Measurements from ENCODE around the gene CDC45.

CDC45 gene

DNA sequence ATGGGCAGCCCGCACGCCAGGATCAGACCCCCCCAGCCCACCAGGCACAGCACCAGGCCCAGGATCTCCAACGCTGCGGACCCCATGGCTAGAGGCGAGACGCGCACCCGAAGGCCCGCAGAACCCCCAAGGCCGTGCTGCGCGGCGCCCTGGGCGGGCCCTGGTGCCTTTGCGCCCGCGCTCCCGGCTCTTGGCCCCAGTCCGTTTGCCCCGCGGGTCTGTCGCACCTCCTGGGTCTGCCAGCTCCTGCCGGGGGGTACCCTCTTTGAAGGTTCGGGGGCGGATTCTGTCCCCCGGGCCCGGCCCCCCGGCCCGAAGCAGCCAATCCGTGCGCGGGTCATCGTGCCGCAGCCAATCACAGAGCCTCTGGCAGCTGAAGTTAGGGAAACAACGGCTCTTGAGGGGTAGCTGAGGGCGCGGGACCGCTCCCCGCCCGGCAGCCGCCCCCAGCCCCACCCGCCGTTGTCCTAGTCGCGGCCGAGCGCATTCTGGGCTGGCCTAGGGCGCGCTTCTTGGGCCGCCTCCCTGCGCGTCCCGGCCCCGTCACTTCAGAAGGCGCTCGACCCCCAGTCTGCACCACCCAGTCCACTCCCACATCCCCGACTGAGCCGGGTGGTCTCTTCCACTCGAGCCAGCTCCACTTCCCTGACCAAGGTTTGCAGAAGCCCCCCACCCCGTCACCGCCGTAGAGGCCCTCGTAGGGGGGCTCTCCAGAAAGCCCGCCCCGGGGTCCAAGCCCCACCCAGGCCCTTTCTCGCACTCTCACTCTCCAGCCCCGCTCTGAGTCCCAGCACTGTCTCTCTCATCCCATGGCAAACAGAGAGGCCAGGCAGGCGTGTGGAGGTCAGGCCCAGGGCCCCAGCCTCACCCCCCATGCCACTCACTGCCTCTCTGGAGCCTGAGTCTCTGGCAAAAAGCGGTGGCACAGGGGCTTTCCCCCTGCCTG, 44.7 kb downstream of the CDC45 start, which contains the start of gene CLDN5:
Gene CLDN5 (minus strand): TSS at position 241 of the 946 bp plus-strand sequence. CDS start 155 bp downstream, at position 86.
- Histone ChIP-seq H3K36me3 (ENCODE audit: control insufficient read depth in 2 of 2, insufficient read depth in 1 of 2, low read length in 2 of 2) (peaks cover 0 to 25% of the 10 kb centered on the region in 2 experiments; a peak in 1 of 3 replicates), H3K4me1 (ENCODE audit: control insufficient read depth, insufficient read depth, low read length) (no peaks in the 10 kb centered on the region), H3K9me3 (ENCODE audit: control insufficient read depth, insufficient read depth, low read depth, low read length) (no peaks in the 10 kb centered on the region), H3K4me3 (ENCODE audit: low read depth, low read length) (no peak within 1 kb of the TSS), H3K27ac (ENCODE audit: extremely low read depth, low read depth, low read length) (no peak within 1 kb of the TSS)
- ChIA-PET CTCF (interaction anchor here (0.6 to 1.1 kb wide), 2 partner anchors 105 to 446 kb away, joined by 3 to 4 read pairs; no protein-coding TSS in a partner anchor), POLR2A (no interaction called here)
- TF ChIP-seq ZNF133 (tag by site-specific recombination; IDR thresholded peaks at IDR 0.05) (no peak), OSR2 (tag by site-specific recombination; IDR thresholded peaks at IDR 0.05) (no peak)
- TF ChIP-seq, protein P1, sequence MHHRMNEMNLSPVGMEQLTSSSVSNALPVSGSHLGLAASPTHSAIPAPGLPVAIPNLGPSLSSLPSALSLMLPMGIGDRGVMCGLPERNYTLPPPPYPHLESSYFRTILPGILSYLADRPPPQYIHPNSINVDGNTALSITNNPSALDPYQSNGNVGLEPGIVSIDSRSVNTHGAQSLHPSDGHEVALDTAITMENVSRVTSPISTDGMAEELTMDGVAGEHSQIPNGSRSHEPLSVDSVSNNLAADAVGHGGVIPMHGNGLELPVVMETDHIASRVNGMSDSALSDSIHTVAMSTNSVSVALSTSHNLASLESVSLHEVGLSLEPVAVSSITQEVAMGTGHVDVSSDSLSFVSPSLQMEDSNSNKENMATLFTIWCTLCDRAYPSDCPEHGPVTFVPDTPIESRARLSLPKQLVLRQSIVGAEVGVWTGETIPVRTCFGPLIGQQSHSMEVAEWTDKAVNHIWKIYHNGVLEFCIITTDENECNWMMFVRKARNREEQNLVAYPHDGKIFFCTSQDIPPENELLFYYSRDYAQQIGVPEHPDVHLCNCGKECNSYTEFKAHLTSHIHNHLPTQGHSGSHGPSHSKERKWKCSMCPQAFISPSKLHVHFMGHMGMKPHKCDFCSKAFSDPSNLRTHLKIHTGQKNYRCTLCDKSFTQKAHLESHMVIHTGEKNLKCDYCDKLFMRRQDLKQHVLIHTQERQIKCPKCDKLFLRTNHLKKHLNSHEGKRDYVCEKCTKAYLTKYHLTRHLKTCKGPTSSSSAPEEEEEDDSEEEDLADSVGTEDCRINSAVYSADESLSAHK (tag by site-specific recombination; IDR thresholded peaks at IDR 0.05) = no peak
- TF ChIP-seq, protein P2, sequence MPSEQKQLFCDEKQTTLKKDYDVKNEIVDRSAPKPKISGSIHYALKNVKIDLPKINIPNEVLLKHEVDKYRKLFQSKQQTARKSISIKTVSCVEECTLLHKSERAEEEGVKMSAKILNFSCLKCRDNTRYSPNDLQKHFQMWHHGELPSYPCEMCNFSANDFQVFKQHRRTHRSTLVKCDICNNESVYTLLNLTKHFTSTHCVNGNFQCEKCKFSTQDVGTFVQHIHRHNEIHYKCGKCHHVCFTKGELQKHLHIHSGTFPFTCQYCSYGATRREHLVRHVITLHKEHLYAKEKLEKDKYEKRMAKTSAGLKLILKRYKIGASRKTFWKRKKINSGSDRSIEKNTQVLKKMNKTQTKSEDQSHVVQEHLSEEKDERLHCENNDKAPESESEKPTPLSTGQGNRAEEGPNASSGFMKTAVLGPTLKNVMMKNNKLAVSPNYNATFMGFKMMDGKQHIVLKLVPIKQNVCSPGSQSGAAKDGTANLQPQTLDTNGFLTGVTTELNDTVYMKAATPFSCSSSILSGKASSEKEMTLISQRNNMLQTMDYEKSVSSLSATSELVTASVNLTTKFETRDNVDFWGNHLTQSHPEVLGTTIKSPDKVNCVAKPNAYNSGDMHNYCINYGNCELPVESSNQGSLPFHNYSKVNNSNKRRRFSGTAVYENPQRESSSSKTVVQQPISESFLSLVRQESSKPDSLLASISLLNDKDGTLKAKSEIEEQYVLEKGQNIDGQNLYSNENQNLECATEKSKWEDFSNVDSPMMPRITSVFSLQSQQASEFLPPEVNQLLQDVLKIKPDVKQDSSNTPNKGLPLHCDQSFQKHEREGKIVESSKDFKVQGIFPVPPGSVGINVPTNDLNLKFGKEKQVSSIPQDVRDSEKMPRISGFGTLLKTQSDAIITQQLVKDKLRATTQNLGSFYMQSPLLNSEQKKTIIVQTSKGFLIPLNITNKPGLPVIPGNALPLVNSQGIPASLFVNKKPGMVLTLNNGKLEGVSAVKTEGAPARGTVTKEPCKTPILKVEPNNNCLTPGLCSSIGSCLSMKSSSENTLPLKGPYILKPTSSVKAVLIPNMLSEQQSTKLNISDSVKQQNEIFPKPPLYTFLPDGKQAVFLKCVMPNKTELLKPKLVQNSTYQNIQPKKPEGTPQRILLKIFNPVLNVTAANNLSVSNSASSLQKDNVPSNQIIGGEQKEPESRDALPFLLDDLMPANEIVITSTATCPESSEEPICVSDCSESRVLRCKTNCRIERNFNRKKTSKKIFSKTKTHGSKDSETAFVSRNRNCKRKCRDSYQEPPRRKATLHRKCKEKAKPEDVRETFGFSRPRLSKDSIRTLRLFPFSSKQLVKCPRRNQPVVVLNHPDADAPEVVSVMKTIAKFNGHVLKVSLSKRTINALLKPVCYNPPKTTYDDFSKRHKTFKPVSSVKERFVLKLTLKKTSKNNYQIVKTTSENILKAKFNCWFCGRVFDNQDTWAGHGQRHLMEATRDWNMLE (tag by site-specific recombination; conservative IDR thresholded peaks at IDR 0.05; ENCODE audit: low read depth) = no peak
- TF ChIP-seq, protein P3, sequence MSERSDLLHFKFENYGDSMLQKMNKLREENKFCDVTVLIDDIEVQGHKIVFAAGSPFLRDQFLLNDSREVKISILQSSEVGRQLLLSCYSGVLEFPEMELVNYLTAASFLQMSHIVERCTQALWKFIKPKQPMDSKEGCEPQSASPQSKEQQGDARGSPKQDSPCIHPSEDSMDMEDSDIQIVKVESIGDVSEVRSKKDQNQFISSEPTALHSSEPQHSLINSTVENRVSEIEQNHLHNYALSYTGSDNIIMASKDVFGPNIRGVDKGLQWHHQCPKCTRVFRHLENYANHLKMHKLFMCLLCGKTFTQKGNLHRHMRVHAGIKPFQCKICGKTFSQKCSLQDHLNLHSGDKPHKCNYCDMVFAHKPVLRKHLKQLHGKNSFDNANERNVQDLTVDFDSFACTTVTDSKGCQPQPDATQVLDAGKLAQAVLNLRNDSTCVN (tag by site-specific recombination; optimal IDR thresholded peaks at IDR 0.05) = no peak

DNA sequence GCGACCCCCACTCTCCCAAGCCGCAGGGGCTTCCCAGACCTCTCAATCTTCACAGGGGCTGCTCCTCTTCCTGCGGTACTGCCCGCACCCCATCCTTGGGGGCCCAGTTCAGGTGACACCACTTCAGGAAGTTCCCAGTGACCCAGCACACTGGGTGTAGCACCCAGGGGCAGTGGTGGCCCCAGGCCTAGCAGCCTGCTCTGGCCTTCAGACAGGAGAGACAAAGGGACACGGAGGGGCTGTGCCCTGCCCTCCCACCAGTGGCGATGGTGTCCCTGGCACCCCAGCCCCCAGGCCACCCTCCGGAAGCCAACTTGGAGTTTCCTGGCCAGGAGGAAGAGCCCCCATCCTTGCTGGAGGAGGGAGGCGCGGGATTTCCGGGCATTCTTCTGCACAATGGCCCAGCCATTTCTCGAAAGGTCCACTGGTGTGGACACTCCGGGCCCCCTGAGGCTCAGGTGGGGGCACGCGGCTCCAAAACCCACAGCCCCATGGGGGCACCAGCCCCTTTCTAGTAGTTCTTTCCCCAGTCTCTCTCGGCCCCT, 45.5 kb downstream of the CDC45 start:
- Histone ChIP-seq H3K27ac (ENCODE audit: extremely low read depth, low read depth, low read length) (no peak overlapping the region), H3K4me3 (ENCODE audit: low read depth, low read length) (no peak overlapping the region), H3K4me1 (ENCODE audit: control insufficient read depth, insufficient read depth, low read length) (no peaks in the 10 kb centered on the region), H3K36me3 (ENCODE audit: control insufficient read depth in 2 of 2, insufficient read depth in 1 of 2, low read length in 2 of 2) (peaks cover 0 to 18% of the 10 kb centered on the region in 2 experiments; a peak in 1 of 3 replicates), H3K9me3 (ENCODE audit: control insufficient read depth, insufficient read depth, low read depth, low read length) (no peaks in the 10 kb centered on the region)
- ChIA-PET POLR2A (no interaction called here), CTCF (no interaction called here)
- TF ChIP-seq ZBTB44 (tag by site-specific recombination; IDR thresholded peaks at IDR 0.05) (no peak), ZNF791 (tag by site-specific recombination; IDR thresholded peaks at IDR 0.05) (no peak), KLF7 (tag by site-specific recombination; IDR thresholded peaks at IDR 0.05; ENCODE audit: borderline replicate concordance) (no peak), GLIS2 (tag by site-specific recombination; IDR thresholded peaks at IDR 0.05) (no peak; the same call in 1 of the 2 replicates), ZNF37A (tag by site-specific recombination; IDR thresholded peaks at IDR 0.05) (no peak)
- TF ChIP-seq, protein P4, sequence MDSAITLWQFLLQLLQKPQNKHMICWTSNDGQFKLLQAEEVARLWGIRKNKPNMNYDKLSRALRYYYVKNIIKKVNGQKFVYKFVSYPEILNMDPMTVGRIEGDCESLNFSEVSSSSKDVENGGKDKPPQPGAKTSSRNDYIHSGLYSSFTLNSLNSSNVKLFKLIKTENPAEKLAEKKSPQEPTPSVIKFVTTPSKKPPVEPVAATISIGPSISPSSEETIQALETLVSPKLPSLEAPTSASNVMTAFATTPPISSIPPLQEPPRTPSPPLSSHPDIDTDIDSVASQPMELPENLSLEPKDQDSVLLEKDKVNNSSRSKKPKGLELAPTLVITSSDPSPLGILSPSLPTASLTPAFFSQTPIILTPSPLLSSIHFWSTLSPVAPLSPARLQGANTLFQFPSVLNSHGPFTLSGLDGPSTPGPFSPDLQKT (IDR thresholded peaks at IDR 0.05; ENCODE audit: borderline replicate concordance, low read depth, low read length) = no peak

Data from HEK293 (cell line).